GM18511 (cell line): ENCODE data around the gene HOXA4.

ENCODE experiments used
- ATAC-seq: cut with Tn5 transposase; IDR thresholded peaks from one replicate; pipeline ENCODE4 v1.9.1; 2021; ENCODE audit warnings: mild to moderate bottlenecking, moderate library complexity; ENCODE audit not compliant: unreplicated experiment

HOXA4 gene

DNA sequence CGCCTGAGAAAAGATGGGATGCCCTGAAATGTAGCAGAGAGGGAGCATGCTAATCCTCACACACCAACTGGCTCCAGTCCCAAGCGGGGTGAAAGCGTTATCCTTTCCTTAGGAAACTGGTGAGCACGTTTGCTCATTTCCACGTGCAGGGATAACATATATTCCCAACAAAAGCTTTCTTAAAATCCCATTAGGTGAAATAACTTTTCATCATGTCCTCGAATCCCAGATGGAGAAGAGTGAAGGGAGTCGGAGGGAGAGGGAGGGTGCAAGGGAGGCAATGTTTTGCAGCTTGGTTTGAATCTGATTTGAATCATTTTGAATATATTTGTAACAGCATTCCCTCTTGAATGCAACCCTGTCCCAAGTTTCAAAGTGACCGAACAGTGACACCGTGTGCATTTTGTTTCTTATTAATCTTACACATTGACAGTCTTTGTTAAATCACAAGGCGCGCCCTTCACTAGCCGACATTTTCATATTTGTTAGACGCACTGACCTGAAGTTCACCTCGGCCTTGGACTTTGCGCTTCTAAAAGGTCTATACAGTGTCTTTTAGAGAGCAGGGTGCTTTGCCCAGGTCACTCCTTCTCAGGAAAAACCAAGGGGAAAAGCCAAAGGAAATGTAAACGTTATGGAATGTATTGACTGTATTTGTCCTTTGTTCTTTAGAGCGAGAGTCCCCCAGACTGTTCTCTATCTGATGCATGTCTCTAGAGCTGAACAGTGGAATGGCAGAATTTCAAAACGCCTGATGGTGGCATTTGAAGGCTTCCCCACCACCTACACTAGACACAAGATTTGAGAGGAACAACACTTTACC lies 3.1 kb upstream of the HOXA4 start:
- ATAC-seq: no peak

GRCh38 chr7:27132978-27133377 lies 2.4 kb upstream of the HOXA4 start:
- ATAC-seq: no peak

DNA sequence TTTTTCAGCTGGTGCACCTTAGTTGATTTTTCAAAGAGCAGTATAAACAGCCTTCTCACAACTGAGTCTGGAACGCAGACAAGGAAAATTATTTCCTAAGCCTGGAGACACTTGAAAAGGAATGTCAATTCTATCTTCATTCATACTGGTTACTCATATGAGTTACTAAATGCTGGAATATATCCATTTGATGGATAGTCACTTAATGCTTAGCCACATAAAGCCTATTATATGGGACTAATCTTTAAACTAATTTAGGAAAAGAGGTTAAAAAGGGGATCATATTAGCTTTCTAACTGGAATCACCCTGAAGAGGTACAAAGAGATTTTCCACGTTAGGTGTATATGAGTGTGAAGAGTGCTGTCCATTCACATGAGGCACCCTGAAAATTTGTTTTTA lies 1.7 kb upstream of the HOXA4 start:
- ATAC-seq: no peak

DNA sequence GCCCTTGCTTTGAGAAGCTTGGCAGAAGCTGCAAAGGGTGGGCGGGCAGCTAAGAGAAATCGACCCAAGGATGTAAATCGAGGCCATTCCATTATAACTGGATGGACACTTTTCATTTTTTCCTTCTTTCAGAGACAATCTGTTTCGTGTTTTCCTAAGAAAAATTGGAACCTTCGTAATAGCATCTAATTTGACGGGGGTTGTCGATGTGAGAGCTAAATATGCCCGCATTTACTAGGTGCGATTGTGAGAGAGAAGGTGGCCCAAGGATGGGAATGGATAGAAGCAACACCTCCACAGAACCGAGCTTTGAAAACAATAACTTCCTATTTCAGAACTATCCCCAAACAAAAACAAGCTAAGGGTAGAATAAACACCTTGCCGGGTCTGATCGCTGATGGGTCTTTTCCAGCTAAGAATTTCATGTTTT lies 848 bp upstream of the HOXA4 start:
- ATAC-seq: no peak

GRCh38 chr7:27129729-27130539 lies 623 bp downstream of the HOXA4 start:
- ATAC-seq: peak; percentile 22

DNA sequence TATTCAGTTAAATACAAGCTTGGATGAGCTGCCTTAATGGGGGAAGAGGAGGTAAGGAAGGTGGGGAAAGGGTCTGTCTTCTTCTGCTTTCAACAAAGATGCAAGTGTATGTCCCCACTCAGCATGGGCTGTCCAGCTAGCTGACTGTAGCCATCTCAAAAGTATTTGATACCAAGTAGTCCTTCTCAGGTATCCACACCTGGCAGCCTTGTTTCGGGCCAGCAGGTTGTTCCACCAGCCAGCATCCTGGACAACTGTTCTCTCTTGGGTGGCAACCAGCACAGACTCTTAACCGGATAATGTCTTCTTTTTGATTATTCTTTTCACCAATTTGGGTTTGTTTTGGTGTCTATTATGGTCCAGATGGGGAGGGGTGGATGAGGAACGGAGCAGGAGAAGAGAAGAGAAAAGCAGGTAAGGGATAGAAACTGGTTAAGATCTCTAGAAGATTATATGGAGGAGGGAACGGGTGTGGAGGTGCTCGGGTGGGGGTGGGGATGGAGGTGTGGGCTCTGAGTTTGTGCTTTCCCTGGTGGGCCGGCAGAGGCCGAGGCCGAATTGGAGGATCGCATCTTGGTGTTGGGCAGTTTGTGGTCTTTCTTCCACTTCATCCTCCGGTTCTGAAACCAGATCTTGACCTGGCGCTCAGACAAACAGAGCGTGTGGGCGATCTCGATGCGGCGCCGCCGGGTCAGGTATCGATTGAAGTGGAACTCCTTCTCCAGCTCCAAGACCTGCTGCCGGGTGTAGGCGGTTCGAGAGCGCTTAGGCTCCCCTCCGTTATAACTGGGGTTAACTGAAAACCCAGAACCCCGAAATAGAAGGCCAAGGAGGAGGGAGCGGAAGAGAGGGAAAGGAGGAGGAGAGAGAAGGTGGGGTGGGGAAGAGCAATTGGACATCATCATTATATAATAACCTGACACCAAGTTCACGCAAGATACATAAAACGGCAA lies 1.5 kb downstream of the HOXA4 start:
- ATAC-seq: no peak

DNA sequence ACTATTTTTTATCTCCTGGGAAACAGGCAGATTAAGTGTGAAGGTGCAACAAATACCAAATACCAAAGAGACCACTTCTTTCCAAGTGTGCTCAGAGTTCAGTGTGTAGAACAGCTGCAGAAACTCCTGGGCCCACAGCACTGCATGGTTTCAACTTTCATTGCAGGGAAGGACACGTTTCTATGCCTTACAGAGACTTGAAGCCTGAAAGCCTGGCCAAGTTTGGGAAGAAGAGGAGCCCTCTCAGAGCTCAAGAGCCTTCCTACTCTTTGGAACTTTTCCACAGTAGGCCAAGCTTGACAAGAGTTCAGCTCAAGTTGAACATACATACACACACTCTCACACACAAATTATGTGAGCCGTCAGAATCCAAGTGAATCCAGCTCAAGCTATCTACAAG lies 2.5 kb downstream of the HOXA4 start:
- ATAC-seq: no peak

DNA sequence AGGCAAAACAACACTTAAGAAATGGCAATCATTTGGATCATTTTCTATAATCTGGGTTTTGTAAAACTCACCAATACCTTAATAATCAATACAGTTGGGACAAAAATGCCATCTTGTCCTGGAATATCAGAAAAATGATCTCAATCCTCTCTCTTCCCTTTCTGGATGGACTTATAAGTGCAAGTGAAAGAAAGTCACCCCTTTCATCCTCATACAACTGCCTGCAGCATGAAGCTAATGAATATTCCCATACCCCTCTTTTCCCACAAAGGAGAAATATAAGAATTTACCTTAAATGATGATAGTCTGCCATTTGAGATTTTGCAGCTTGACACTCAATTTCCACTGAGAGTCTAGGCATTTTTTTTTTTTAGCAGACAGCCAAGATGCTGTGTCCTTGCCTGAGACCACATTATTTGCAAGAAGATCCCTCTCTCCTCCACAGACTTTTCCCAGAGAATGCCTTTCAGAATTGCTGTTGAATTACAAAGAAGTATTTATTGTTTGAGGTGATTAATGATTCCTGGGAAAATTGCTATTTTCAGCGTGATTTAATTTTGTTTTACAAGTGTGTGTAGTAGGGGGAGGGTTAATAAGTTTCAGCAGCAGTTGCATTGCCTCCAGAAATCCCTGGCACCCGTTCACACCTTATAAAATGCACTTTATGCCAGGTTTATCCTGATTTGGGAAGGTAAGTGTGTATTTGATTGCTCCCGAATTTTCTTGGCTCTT lies 3.8 kb downstream of the HOXA4 start:
- no peak for ATAC-seq

DNA sequence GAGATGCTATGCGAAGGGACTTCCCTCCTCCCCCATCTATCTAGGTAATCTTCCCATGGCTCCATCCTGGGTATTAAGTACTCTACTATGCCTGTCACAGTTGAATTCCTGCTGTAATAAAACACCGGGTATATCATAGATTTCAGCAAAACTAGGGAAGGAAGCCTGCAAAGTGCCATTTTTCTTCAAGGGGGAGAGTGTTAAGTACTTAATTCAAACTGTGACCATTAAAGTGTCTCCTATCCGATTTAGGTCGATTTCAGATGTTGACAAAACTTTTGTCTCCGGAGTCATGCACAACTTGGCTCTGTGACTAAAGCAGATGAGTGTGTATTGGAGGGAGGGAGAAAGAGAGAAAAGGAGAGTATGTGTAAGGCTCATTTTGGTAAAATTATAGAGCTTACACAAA lies 4.6 kb downstream of the HOXA4 start:
- no peak for ATAC-seq

DNA sequence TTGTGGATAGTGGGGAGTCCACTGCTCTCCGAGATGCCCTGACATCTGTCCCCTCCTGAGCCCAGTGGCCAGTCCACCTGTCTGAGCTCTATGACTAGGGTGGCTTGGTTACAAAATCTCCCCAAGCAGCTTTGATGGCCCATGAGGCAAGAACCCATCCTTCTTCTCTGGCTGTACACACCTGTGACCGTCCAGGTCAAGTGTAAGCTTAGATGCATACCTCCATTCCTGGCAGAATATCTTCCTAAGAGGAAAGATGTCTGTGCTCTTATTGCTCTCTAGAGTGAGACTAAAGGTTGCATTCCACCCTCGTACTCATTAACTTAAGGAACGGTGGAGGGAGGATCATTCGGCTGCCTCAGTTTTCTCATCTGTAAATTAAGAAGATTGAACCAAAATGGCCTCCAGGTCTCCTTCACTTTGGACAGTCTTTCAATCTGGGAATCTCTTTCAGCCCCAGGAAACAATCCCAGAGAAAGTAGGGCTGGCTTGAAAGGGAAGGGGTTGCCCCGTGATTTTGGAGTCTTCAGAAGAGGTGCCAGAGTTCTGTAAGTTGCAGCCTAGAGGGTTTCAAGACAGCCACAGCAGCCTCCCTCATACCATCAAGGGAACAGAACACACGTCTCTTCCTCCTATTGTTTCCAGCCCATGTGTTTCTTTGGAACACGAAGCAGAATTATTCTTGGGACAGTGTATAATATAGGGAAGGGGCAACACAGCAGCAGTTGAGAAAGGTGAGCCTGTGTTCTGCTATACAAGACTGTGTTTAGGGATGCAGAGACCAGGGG lies 5.5 kb downstream of the HOXA4 start:
- ATAC-seq: no peak

DNA sequence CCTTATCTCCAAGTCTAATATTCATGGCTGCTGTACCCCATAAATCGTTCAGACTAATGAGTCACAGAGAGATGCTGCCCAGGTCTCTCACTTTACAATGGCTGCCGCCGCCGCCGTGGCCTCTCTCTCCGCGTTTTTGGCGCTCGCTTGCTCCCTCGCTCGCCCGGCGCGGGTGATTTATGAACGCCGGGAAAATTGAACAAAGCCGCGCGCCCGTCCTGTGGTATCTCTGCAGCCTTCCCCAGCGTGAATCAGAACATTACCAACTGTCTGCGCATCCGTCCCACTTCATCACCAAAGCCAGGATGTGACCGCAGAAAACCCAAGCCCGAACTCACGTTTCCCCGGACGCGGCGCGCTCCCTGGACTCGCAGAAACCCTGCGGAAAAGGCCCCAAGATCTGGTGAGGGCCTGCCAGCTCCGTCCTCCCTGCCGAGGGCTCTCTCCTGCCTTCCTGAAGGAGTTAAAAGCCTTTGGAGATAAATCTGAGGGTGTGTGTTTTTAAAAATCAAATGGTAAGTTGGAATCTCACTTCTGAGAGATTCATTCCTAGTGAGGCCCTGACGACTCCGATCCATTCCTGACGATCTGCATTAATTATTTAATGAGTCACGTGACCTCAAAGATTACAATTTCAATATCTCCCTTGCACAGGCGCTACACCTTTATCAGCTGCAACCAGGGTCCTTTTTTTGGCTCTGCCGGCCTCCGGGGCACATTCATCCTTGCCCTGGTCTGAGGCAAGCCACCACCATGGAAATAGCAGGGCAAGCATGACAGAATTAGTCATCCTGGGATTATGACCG lies 6.3 kb downstream of the HOXA4 start:
- ATAC-seq: no peak

GRCh38 chr7:27123477-27124053 lies 7.0 kb downstream of the HOXA4 start:
- no peak for ATAC-seq

DNA sequence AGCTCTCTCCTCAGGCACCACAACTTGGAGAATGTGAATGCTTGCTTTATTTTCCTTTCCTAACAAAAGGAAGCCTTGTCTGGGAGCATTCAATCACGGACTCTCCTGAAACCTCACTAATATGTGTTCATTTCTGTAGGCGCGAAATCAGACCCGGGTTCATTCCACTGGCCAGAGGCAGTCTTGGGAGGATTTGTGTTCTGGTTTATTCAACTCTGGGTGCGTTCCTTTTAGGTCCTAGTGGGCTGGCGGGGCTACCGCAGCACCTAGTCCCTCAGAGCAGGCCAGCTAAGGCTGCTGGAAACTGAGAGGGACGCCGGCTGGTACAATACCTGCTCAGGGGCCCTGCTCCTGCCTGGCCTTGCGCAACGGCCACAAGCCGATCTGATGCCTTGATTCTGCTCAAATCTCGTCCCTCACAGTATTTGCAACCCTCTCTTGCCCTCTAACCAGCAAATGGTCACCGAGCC lies 7.5 kb downstream of the HOXA4 start:
- no peak for ATAC-seq

GRCh38 chr7:27122077-27122910 lies 8.3 kb downstream of the HOXA4 start:
- no peak for ATAC-seq

DNA sequence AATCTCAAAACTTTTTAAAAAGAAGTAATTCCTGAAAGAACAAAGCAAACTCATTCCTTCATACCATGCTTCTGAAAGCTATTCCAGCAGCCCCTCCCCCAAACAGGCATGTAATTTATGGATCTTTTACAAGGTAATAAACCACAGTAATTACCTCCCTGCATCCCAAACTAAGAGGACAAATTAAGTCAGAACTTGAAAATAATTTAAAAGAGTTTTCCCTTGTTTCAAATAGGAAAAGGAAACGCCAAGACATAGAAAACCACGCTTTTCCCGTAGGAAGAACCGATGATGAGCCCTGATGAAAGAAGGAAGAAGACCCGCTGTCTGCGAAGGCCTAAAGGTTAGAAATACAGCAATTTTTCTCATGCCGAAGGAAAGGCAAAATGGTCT lies 8.9 kb downstream of the HOXA4 start:
- no peak for ATAC-seq

DNA sequence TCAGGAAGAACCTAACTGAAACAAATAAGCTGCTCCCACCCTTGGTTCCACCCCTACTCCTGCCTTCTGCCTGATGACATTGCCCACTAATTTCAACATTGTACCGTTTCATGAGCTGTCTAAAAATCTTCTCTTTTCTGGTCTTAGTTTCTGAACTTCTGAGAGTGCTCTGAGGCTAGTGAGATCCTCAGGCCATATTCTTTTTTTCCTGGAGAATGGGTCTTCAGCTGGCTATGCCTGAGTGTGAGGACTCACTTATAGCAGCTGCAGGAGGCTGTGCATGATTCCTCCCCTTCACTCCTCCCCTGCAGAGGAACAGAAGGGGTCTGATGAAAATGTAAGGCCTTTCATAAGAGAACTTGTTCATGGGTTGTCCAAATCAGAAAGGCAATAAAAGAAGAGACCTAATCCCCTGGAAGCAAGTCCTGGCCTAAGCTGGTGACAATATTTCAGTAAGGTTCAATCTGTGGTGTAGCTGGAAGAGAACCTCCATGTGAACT lies 11.1 kb downstream of the HOXA4 start:
- ATAC-seq: no peak

DNA sequence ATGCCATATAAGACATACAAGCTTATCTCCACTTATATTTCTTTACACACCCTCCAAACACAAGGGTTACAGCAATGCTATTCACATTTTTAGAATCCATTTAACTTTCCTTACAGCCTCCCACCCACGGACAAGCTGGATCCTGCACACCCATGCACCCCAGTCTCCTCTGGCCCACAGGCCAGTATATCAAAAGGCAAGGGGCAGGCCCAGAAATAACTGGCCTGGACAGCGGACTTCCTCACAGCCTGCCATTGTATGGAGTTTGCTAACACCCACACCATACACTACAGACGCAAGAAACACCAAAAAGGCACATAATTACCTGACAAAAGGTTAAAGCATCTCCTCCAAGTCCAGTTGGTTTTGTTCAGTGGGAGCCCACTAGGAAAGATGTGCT lies 12.0 kb downstream of the HOXA4 start:
- ATAC-seq: no peak
